ENCODE measurements around the gene KRT14.
"Not testable (repeated sequence)": the region's sequence is repeated elsewhere in the genome, so short reads cannot be mapped to it uniquely, and the experiment has no call there.

DNA sequence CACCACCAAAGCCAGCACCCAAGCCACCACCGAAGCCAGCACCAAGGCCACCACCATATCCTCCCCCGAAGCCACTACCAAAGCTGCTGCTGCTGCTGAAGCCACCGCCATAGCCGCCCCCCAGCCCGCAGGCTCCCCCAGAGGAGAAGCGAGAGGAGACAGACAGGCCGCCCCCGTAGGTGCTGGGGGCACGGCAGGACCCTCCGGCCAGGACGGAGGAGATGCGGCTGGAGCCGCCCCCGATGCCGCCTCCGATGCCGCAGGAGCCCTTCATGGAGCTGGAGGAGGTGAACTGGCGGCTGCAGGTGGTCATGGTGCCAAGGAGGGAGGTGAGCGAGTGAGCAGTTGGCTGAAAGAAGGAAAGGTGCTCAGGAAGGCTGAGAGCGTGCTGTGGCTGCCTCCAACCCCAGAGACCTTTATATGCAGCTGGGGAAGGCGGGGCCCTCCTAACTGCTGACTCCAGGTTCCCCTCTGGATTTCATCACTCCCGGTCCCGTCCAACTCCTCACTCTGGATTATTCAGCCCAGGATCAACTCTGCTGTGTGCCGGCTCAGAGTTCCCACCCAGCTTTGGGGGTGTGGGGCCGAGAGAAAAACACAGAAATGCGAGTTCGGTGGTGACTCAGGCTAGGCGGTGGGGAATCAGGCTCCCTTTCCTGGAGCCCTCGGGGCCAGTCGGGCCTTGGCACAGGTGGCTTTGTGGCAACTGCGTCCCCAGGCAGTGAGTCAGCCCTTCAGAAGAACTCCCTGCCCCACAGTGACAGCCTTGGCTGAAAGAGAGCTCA lies 25.9 kb upstream of the KRT14 start, which contains the start of gene KRT16:
- TF ChIP-seq, protein P1, sequence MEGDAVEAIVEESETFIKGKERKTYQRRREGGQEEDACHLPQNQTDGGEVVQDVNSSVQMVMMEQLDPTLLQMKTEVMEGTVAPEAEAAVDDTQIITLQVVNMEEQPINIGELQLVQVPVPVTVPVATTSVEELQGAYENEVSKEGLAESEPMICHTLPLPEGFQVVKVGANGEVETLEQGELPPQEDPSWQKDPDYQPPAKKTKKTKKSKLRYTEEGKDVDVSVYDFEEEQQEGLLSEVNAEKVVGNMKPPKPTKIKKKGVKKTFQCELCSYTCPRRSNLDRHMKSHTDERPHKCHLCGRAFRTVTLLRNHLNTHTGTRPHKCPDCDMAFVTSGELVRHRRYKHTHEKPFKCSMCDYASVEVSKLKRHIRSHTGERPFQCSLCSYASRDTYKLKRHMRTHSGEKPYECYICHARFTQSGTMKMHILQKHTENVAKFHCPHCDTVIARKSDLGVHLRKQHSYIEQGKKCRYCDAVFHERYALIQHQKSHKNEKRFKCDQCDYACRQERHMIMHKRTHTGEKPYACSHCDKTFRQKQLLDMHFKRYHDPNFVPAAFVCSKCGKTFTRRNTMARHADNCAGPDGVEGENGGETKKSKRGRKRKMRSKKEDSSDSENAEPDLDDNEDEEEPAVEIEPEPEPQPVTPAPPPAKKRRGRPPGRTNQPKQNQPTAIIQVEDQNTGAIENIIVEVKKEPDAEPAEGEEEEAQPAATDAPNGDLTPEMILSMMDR (IDR thresholded peaks at IDR 0.05) = not testable (repeated sequence)
- not testable (repeated sequence) for TF ChIP-seq POLR2AphosphoS5 (IDR thresholded peaks at IDR 0.05)
